GM19035 (cell line): ENCODE results near the gene LPAR2.
"Not testable (repeated sequence)": the region's sequence is repeated elsewhere in the genome, so short reads cannot be mapped to it uniquely, and the experiment has no call there.

Source experiments
- ATAC-seq: cut with Tn5 transposase; IDR thresholded peaks from one replicate; pipeline ENCODE4 v1.9.1; 2021; ENCODE audit not compliant: unreplicated experiment

LPAR2 gene

GRCh38 chr19:19602136-19602712, 25.8 kb downstream of the LPAR2 start:
- ATAC-seq, result no peak

- ATAC-seq, result no peak
Observed at GRCh38 chr19:19600793-19601330, 27.2 kb downstream of the LPAR2 start.

- ATAC-seq, result not testable (repeated sequence)
Observed at GRCh38 chr19:19598728-19599451, 29.1 kb downstream of the LPAR2 start.

- ATAC-seq, result peak; percentile 61
Observed at GRCh38 chr19:19597809-19598306, 30.2 kb downstream of the LPAR2 start.

GRCh38 chr19:19595171-19595701, 32.8 kb downstream of the LPAR2 start:
- no peak for ATAC-seq

- ATAC-seq, result no peak
Observed at GRCh38 chr19:19594381-19594780, 33.6 kb downstream of the LPAR2 start.

GRCh38 chr19:19592690-19593089, 35.3 kb downstream of the LPAR2 start:
- ATAC-seq, result no peak

GRCh38 chr19:19591133-19591825, 36.7 kb downstream of the LPAR2 start:
- ATAC-seq, result peak; percentile 62

GRCh38 chr19:19588546-19588945, 39.5 kb downstream of the LPAR2 start:
- no peak for ATAC-seq

GRCh38 chr19:19587771-19588170, 40.2 kb downstream of the LPAR2 start:
- no peak for ATAC-seq

GRCh38 chr19:19584356-19584755, 43.7 kb downstream of the LPAR2 start:
- ATAC-seq, result no peak

GRCh38 chr19:19582471-19582870, 45.5 kb downstream of the LPAR2 start:
- ATAC-seq, result no peak

- no peak for ATAC-seq
Observed at GRCh38 chr19:19581391-19581790, 46.6 kb downstream of the LPAR2 start.

- no peak for ATAC-seq
Observed at GRCh38 chr19:19580418-19580817, 47.6 kb downstream of the LPAR2 start.

GRCh38 chr19:19579533-19580361, 48.3 kb downstream of the LPAR2 start:
- no peak for ATAC-seq

GRCh38 chr19:19578252-19578651, 49.8 kb downstream of the LPAR2 start:
- no peak for ATAC-seq

- ATAC-seq, result no peak
Observed at GRCh38 chr19:19575411-19575810, 52.6 kb downstream of the LPAR2 start.
